H1 (cell line): Measurements from ENCODE around the gene KSR2. TPM values are rescaled to one million over a fixed set of nuclear protein-coding genes. Genes with fewer than 3 reads are reported as not detected.

Source experiments
- CTCF ChIA-PET: fragments of 300-600 bp; sonication (Branson Sonifier 250); formaldehyde crosslinking; loops from one replicate; lab custom pipeline; 2021; ENCODE audit not compliant: partially characterized antibody; lab: Charles Lee
- POLR2A ChIA-PET: fragments of 300-600 bp; sonication (Branson Sonifier 250); formaldehyde crosslinking; loops from one replicate; lab custom pipeline; 2021; ENCODE audit warnings: inconsistent platforms; ENCODE audit not compliant: partially characterized antibody; lab: Charles Lee
- DNase-seq, 2 experiments: peaks; one replicate each; pipeline versions ENCODE4 v3.0.0 to v3.0.0-alpha.2; 2010 to 2022; ENCODE audit warnings: low spot score in 2 of 2, low read depth in 1 of 2, mixed read lengths in 1 of 2
- FAIRE-seq: peaks from 2 replicates; lab custom pipeline; 2011; peaks lifted over from hg19 to GRCh38; lab: Jason Lieb, UNC
- H2AFZ ChIP-seq: 2 replicates; pipeline ENCODE4 v1.8.1; 2012; ENCODE audit warnings: low read length, inconsistent platforms
- H2AK5ac ChIP-seq: 2 replicates; pipeline ENCODE4 v1.6.1; 2013; ENCODE audit warnings: low read depth, low read length
- H2BK120ac ChIP-seq: replicated peaks from 2 replicates; pipeline ENCODE3; 2013; ENCODE audit warnings: low read depth, low read length, inconsistent platforms
- H2BK12ac ChIP-seq: 2 replicates; pipeline ENCODE4 v1.6.1; 2013; ENCODE audit warnings: low read depth, low read length
- H2BK15ac ChIP-seq: 2 replicates; pipeline ENCODE4 v1.6.1; 2013; ENCODE audit warnings: low read length
- H2BK20ac ChIP-seq: 2 replicates; pipeline ENCODE4 v1.6.1; 2013; ENCODE audit warnings: low read length
- H2BK5ac ChIP-seq: 2 replicates; pipeline ENCODE4 v1.6.1; 2013; ENCODE audit warnings: low read depth, low read length
- H3K14ac ChIP-seq: 2 replicates; pipeline ENCODE4 v1.6.1; 2013; ENCODE audit warnings: inconsistent platforms; ENCODE audit not compliant: insufficient read length
- H3K18ac ChIP-seq: 2 replicates; pipeline ENCODE4 v1.6.1; 2013; ENCODE audit warnings: low read length; ENCODE audit errors: extremely low read depth
- H3K23ac ChIP-seq: 2 replicates; pipeline ENCODE4 v1.6.1; 2013; ENCODE audit warnings: inconsistent platforms; ENCODE audit not compliant: insufficient read length
- H3K23me2 ChIP-seq: 2 replicates; pipeline ENCODE4 v1.6.1; 2013; ENCODE audit warnings: low read depth, low read length
- H3K27ac ChIP-seq: 2 replicates; pipeline ENCODE4 v1.6.1; 2011; ENCODE audit warnings: low read depth, low read length, inconsistent platforms
- H3K27me3 ChIP-seq, 4 experiments: replicated peaks in 1 of 4; 1 replicate in 1 of 4; 2 replicates in 3 of 4; pipeline versions ENCODE4 v1.6.1 to v1.8.1; 2011 to 2013; ENCODE audit warnings: low read length in 3 of 4, mild to moderate bottlenecking in 3 of 4, inconsistent platforms in 2 of 4, mixed read lengths in 2 of 4, moderate library complexity in 1 of 4; ENCODE audit not compliant: control insufficient read depth in 3 of 4, insufficient read depth in 3 of 4; ENCODE audit errors: extremely low read depth in 1 of 4
- H3K36me3 ChIP-seq, 4 experiments: 2 replicates each; pipeline versions ENCODE4 v1.6.1 to v1.8.1; 2011 to 2013; ENCODE audit warnings: mild to moderate bottlenecking in 4 of 4, low read length in 3 of 4, moderate library complexity in 2 of 4, control low read depth in 1 of 4, inconsistent platforms in 1 of 4; ENCODE audit not compliant: insufficient read depth in 4 of 4, control insufficient read depth in 2 of 4
- H3K4ac ChIP-seq: replicated peaks from 2 replicates; pipeline ENCODE3; 2013; ENCODE audit warnings: low read length, low read depth, mixed read lengths, inconsistent platforms; ENCODE audit not compliant: insufficient read length
- H3K4me1 ChIP-seq, 4 experiments: replicated peaks in 1 of 4; 1 replicate in 1 of 4; 2 replicates in 3 of 4; pipeline versions ENCODE4 v1.6.1 to v1.8.1; 2011 to 2013; ENCODE audit warnings: low read length in 3 of 4, inconsistent platforms in 2 of 4, mixed read lengths in 1 of 4; ENCODE audit not compliant: insufficient read depth in 4 of 4, control insufficient read depth in 3 of 4
- H3K4me2 ChIP-seq, 2 experiments: 2 replicates each; pipeline versions ENCODE4 v1.6.1 to v1.8.1; 2011 to 2013; ENCODE audit warnings: low read depth in 2 of 2, low read length in 2 of 2, control low read depth in 1 of 2, inconsistent platforms in 1 of 2, mild to moderate bottlenecking in 1 of 2; ENCODE audit not compliant: insufficient read depth in 1 of 2
- H3K4me3 ChIP-seq, 4 experiments: fragments of 200-600, 300-600 bp in 1 of 4; sonication (generic), shearing (Covaris generic), sonication (Bioruptor Twin) in 1 of 4; 2 replicates each; pipeline versions ENCODE4 v1.5.1 to v1.8.1; 2011 to 2016; ENCODE audit warnings: low read length in 4 of 4, low read depth in 3 of 4, control low read depth in 2 of 4, inconsistent platforms in 2 of 4, mild to moderate bottlenecking in 2 of 4, mixed read lengths in 1 of 4, moderate library complexity in 1 of 4; ENCODE audit not compliant: insufficient read depth in 2 of 4; ENCODE audit errors: extremely low read depth in 1 of 4
- H3K56ac ChIP-seq: replicated peaks from 2 replicates; pipeline ENCODE3; 2013; ENCODE audit warnings: low read depth, mild to moderate bottlenecking, mixed read lengths, low read length, inconsistent platforms; ENCODE audit not compliant: insufficient read length
- H3K79me1 ChIP-seq: 2 replicates; pipeline ENCODE4 v1.6.1; 2013; ENCODE audit warnings: low read depth, low read length, control low read depth
- H3K79me2 ChIP-seq, 2 experiments: 2 replicates each; pipeline versions ENCODE4 v1.6.1 to v1.8.1; 2012 to 2013; ENCODE audit warnings: low read length in 2 of 2, mild to moderate bottlenecking in 2 of 2, inconsistent platforms in 1 of 2; ENCODE audit not compliant: insufficient read depth in 2 of 2, control insufficient read depth in 1 of 2
- H3K9ac ChIP-seq, 4 experiments: replicated peaks in 1 of 4; 1 replicate in 1 of 4; 2 replicates in 3 of 4; pipeline versions ENCODE4 v1.6.1 to v1.8.1; 2011 to 2013; ENCODE audit warnings: low read depth in 3 of 4, low read length in 3 of 4, control low read depth in 2 of 4, mild to moderate bottlenecking in 2 of 4, moderate library complexity in 2 of 4, inconsistent platforms in 1 of 4; ENCODE audit errors: extremely low read depth in 1 of 4
- H3K9me3 ChIP-seq, 2 experiments: 2 replicates each; pipeline versions ENCODE4 v1.6.1 to v1.8.1; 2012 to 2013; ENCODE audit warnings: mild to moderate bottlenecking in 2 of 2, moderate library complexity in 2 of 2, control low read depth in 1 of 2, inconsistent platforms in 1 of 2, low read depth in 1 of 2, low read length in 1 of 2, mixed read lengths in 1 of 2; ENCODE audit not compliant: insufficient read depth in 2 of 2
- H4K20me1 ChIP-seq, 2 experiments: replicated peaks in 1 of 2; 2 replicates each; pipeline versions ENCODE3 to v1.8.1; 2011 to 2013; ENCODE audit warnings: inconsistent platforms in 2 of 2, low read length in 2 of 2, mild to moderate bottlenecking in 1 of 2; ENCODE audit not compliant: insufficient read depth in 2 of 2, control insufficient read depth in 1 of 2
- H4K5ac ChIP-seq: 2 replicates; pipeline ENCODE4 v1.6.1; 2013; ENCODE audit warnings: low read length, low read depth, mixed read lengths, inconsistent platforms; ENCODE audit not compliant: insufficient read length
- H4K8ac ChIP-seq: 2 replicates; pipeline ENCODE4 v1.8.0; 2013; ENCODE audit warnings: mild to moderate bottlenecking, moderate library complexity, low read length, inconsistent platforms; ENCODE audit not compliant: insufficient read depth; ENCODE audit errors: extremely low read depth
- H4K91ac ChIP-seq: replicated peaks from 2 replicates; pipeline ENCODE3; 2013; ENCODE audit warnings: low read length, mixed read lengths, inconsistent platforms; ENCODE audit not compliant: insufficient read length
- BCL11A ChIP-seq, 2 experiments: IDR thresholded peaks; one replicate each; pipeline ENCODE4 v1.6.1; 2011; ENCODE audit warnings: low read depth in 2 of 2, low read length in 2 of 2, mild to moderate bottlenecking in 2 of 2
- CTBP2 ChIP-seq: IDR thresholded peaks from 2 replicates; pipeline ENCODE4 v1.7.0; 2011; ENCODE audit warnings: borderline replicate concordance, mild to moderate bottlenecking, moderate library complexity, mixed read lengths, low read length; ENCODE audit not compliant: insufficient read depth, insufficient read length
- NRF1 ChIP-seq: IDR thresholded peaks from 2 replicates; pipeline ENCODE4 v1.6.1; 2011; ENCODE audit warnings: mild to moderate bottlenecking, low read depth, low read length, improper control_type of control experiment
- SP2 ChIP-seq: IDR thresholded peaks from 2 replicates; pipeline ENCODE4 v1.6.1; 2012; ENCODE audit warnings: mild to moderate bottlenecking, low read length, inconsistent platforms
- ZNF274 ChIP-seq: IDR thresholded peaks from 2 replicates; pipeline ENCODE4 v1.7.0; 2012; ENCODE audit warnings: low read length, borderline replicate concordance; ENCODE audit errors: extremely low read depth
- WGBS, 2 experiments: shearing (Covaris generic) in 1 of 2; methylation state at CpG; one replicate each; pipeline versions ENCODE4 v1.1.6 to v1.1.7; 2013 to 2015; ENCODE audit warnings: low lambda C conversion rate in 2 of 2, mixed read lengths in 2 of 2, inconsistent platforms in 1 of 2, low coverage in 1 of 2, missing lambda C conversion rate in 1 of 2; ENCODE audit not compliant: insufficient replicate concordance in 2 of 2, insufficient coverage in 1 of 2, insufficient read length in 1 of 2; ENCODE audit errors: extremely low coverage in 1 of 2, missing lambda C conversion rate in 1 of 2; 5-methylcytosine and 5-hydroxymethylcytosine counted together
- polyA plus RNA-seq, 7 experiments: library from polyadenylated mRNA; depleted of rRNA in 3 of 7; stranded (reverse) in 5 of 7; unstranded in 2 of 7; fragments of >200 nt in 5 of 7; fragments of 200-250 nt in 2 of 7; gene quantifications; 1 replicate in 5 of 7; 2 replicates in 1 of 7; 4 replicates in 1 of 7; pipeline versions ENCODE4 v1.2.1 to v1.2.3, GENCODE V29; 2011 to 2013; ENCODE audit warnings: missing spikeins in 2 of 7, mixed read lengths in 2 of 7
- total RNA-seq: library from RNA; stranded (reverse); fragmentation: NEBNext Ultra II Directional; extraction: Animal tissue kit (Norgen Biotek cat#: 25700); gene quantifications from 2 replicates; pipeline ENCODE4 v1.2.1, GENCODE V29; 2021

The KSR2 gene
- total and polyA plus RNA-seq, 2 of the 8 experiments (the other 6 are each of a cell fraction or from before 2014, with no cell fraction given), result 0.74 to 2.2 TPM

- Histone ChIP-seq H3K23ac (no peak overlapping the region), H3K79me1 (no peaks in the 10 kb centered on the region), H3K4me3 (no peak overlapping the region), H3K9me3 (no peaks in the 10 kb centered on the region), H3K23me2 (no peaks in the 10 kb centered on the region), H3K27ac (no peak overlapping the region), H3K36me3 (no peaks in the 10 kb centered on the region), H3K14ac (no peak overlapping the region), H3K9ac (no peak overlapping the region), H3K4me2 (no peak overlapping the region), H3K4ac (no peak overlapping the region)
- CTCF ChIA-PET, result interaction anchor here (0.5 kb wide), 1 partner anchor 798 kb away, joined by 3 read pairs; no protein-coding TSS in a partner anchor
- 82% methylated on average over 6 of the region's 6 CpGs; no CpG with 5 or more reads in 1 of the 2 experiments for whole genome bisulfite sequencing, 2 experiments
- DNase-seq, result no peak
- TF ChIP-seq ZNF274 (no peak), CTBP2 (no peak), NRF1 (no peak), SP2 (no peak), BCL11A (IDR thresholded peaks at IDR 0.05; ENCODE audit: low read depth in 2 of 2, low read length in 2 of 2) (no peak)
- TF ChIP-seq, all 59 proteins: peak for 0
- no peak overlapping the region for H2BK20ac ChIP-seq
- H4K5ac ChIP-seq, result no peak overlapping the region
- no peaks in the 10 kb centered on the region for H3K79me2 ChIP-seq
- H3K18ac ChIP-seq, result no peak overlapping the region
- H3K4me1 ChIP-seq, result no peaks in the 10 kb centered on the region
- H2BK5ac ChIP-seq, result no peak overlapping the region
- no peak overlapping the region for H2AFZ ChIP-seq
- H2AK5ac ChIP-seq, result no peak overlapping the region
- H2BK12ac ChIP-seq, result no peak overlapping the region
- H3K56ac ChIP-seq, result no peak overlapping the region
- H4K91ac ChIP-seq, result no peak overlapping the region
- H4K8ac ChIP-seq, result no peak overlapping the region
- no peak overlapping the region for H2BK15ac ChIP-seq
- H4K20me1 ChIP-seq, result no peaks in the 10 kb centered on the region
- FAIRE-seq, result no peak
- POLR2A ChIA-PET, result no interaction called here
- H2BK120ac ChIP-seq, result no peak overlapping the region
- H3K27me3 ChIP-seq, result no peaks in the 10 kb centered on the region
Observed at GRCh38 chr12:117936722-117937484, 31.9 kb downstream of the KSR2 start.
